ENCODE measurements around the gene CD300LF.

CD300LF gene

DNA sequence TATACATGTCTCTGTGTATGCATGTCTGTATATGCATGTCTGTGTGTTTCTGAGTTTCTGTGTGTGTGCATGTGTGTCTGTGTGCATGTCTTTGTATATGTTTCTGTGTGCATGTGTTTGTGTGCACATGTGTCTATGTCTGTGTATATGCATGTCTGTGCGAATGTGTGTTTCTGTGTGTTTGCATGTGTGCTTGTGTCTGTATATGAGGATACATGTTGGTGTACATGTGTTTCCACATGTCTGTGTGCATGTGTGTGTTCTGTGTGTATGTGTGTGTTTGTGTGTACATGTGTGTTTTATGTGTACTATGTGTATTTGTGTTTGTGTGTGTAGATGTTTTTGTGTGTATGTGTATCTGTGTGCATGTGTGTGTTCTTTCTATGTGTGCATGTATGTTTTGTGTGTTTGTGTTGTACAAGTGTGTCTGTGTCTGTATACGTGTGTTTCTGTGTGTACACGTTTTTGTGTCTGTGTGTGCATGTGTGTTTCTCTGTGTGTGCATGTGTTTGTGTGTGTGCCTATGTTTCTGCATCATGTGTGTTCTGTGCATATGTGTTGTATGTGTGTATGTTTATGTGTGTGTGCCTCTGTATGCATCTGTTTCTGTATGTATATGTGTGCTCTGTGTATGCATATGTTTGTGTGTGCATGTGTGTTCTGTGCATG lies 15.4 kb upstream of the CD300LF start:
- Histone ChIP-seq H3K36me3 (ENCODE audit: low read depth) (no peaks in the 10 kb centered on the region), H3K4me3 (ENCODE audit: severe bottlenecking) (no peak overlapping the region), H3K9me3 (ENCODE audit: severe bottlenecking) (no peaks in the 10 kb centered on the region), H3K4me1 (ENCODE audit: insufficient read depth, poor library complexity, severe bottlenecking) (no peaks in the 10 kb centered on the region), H3K27ac (ENCODE audit: poor library complexity, severe bottlenecking) (no peak overlapping the region), H3K27me3 (ENCODE audit: insufficient read depth, poor library complexity, severe bottlenecking) (no peaks in the 10 kb centered on the region)
- TF ChIP-seq CTCF (IDR thresholded peaks at IDR 0.05; ENCODE audit: poor library complexity, severe bottlenecking): no peak
- no peak for ATAC-seq (ENCODE audit: low read depth)
- no peak for DNase-seq (ENCODE audit: low spot score)

- Histone ChIP-seq H3K36me3 (ENCODE audit: low read depth) (no peaks in the 10 kb centered on the region), H3K9me3 (ENCODE audit: severe bottlenecking) (no peaks in the 10 kb centered on the region), H3K27ac (ENCODE audit: poor library complexity, severe bottlenecking) (no peak overlapping the region), H3K4me3 (ENCODE audit: severe bottlenecking) (no peak overlapping the region), H3K27me3 (ENCODE audit: insufficient read depth, poor library complexity, severe bottlenecking) (no peaks in the 10 kb centered on the region), H3K4me1 (ENCODE audit: insufficient read depth, poor library complexity, severe bottlenecking) (no peaks in the 10 kb centered on the region)
- ATAC-seq (ENCODE audit: low read depth) (no peak), DNase-seq (ENCODE audit: low spot score) (no peak)
- no peak for TF ChIP-seq CTCF (IDR thresholded peaks at IDR 0.05; ENCODE audit: poor library complexity, severe bottlenecking)
These were observed 12.4 kb upstream of the CD300LF start for GRCh38 chr17:74725111-74725510.

- Histone ChIP-seq H3K27me3 (ENCODE audit: insufficient read depth, poor library complexity, severe bottlenecking) (peaks cover 7% of the 10 kb centered on the region), H3K27ac (ENCODE audit: poor library complexity, severe bottlenecking) (no peak overlapping the region), H3K4me1 (ENCODE audit: insufficient read depth, poor library complexity, severe bottlenecking) (no peaks in the 10 kb centered on the region), H3K36me3 (ENCODE audit: low read depth) (no peaks in the 10 kb centered on the region), H3K9me3 (ENCODE audit: severe bottlenecking) (no peaks in the 10 kb centered on the region), H3K4me3 (ENCODE audit: severe bottlenecking) (no peak overlapping the region)
- ATAC-seq (ENCODE audit: low read depth): no peak
- no peak for DNase-seq (ENCODE audit: low spot score)
- TF ChIP-seq CTCF (IDR thresholded peaks at IDR 0.05; ENCODE audit: poor library complexity, severe bottlenecking): no peak
These were observed 11.2 kb upstream of the CD300LF start for GRCh38 chr17:74723891-74724290.

DNA sequence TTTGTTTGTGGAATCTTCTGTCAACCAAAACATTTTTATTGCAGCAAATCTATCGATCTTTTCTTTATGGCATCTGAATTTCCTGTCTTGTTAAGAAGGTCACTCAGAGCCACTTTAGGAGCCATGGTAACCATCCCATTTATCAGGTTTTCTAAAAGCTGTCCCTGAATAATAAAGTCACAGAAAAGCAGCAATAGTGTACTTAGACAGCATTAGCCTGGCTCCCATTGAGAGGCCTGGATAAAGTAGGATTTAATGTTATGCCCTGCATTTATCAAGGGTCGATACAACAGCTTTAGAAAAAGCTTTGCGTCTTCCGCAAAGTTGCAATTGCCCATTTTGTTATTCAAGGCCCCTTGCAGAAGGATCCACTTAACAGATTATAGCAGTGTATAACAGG lies 10.1 kb upstream of the CD300LF start:
- TF ChIP-seq CTCF (IDR thresholded peaks at IDR 0.05; ENCODE audit: poor library complexity, severe bottlenecking): no peak
- no peaks in the 10 kb centered on the region for H3K9me3 ChIP-seq (ENCODE audit: severe bottlenecking)
- no peak overlapping the region for H3K4me3 ChIP-seq (ENCODE audit: severe bottlenecking)
- ATAC-seq (ENCODE audit: low read depth): no peak
- peaks cover 17% of the 10 kb centered on the region for H3K27me3 ChIP-seq (ENCODE audit: insufficient read depth, poor library complexity, severe bottlenecking)
- no peaks in the 10 kb centered on the region for H3K36me3 ChIP-seq (ENCODE audit: low read depth)
- no peak overlapping the region for H3K27ac ChIP-seq (ENCODE audit: poor library complexity, severe bottlenecking)
- DNase-seq (ENCODE audit: low spot score): no peak
- no peaks in the 10 kb centered on the region for H3K4me1 ChIP-seq (ENCODE audit: insufficient read depth, poor library complexity, severe bottlenecking)

- no peaks in the 10 kb centered on the region for H3K4me1 ChIP-seq (ENCODE audit: insufficient read depth, poor library complexity, severe bottlenecking)
- H3K9me3 ChIP-seq (ENCODE audit: severe bottlenecking): no peaks in the 10 kb centered on the region
- peaks cover 20% of the 10 kb centered on the region for H3K27me3 ChIP-seq (ENCODE audit: insufficient read depth, poor library complexity, severe bottlenecking)
- no peak overlapping the region for H3K27ac ChIP-seq (ENCODE audit: poor library complexity, severe bottlenecking)
- no peak for ATAC-seq (ENCODE audit: low read depth)
- no peak for DNase-seq (ENCODE audit: low spot score)
- TF ChIP-seq CTCF (IDR thresholded peaks at IDR 0.05; ENCODE audit: poor library complexity, severe bottlenecking): no peak
- no peaks in the 10 kb centered on the region for H3K36me3 ChIP-seq (ENCODE audit: low read depth)
- no peak overlapping the region for H3K4me3 ChIP-seq (ENCODE audit: severe bottlenecking)
These were observed 7.8 kb upstream of the CD300LF start for GRCh38 chr17:74720506-74720905.
